Prostate gland (tissue), 2 donors: ENCODE measurements around the gene TFF3. TPM values are rescaled to one million over a fixed set of nuclear protein-coding genes. Genes with fewer than 3 reads are reported as not detected.

ENCODE experiments used
- DNase-seq: peaks from one replicate; pipeline ENCODE4 v3.0.0-alpha.2; 2019; ENCODE audit warnings: low spot score
- H3K27ac ChIP-seq, 2 donors: fragments of 200-600 bp; sonication (generic); 2 replicates each; pipeline ENCODE4 v1.5.1; 2017 to 2019
- H3K27me3 ChIP-seq: fragments of 200-600 bp; sonication (generic); replicated peaks from 2 replicates; pipeline ENCODE4 v1.5.1; 2019; ENCODE audit not compliant: insufficient read depth
- H3K36me3 ChIP-seq, 2 donors: fragments of 200-600 bp; sonication (generic); 1 replicate in 1 of 2; 2 replicates in 1 of 2; pipeline versions ENCODE4 v1.5.1 to v1.8.1; 2017 to 2019
- H3K4me1 ChIP-seq: fragments of 200-600 bp; sonication (generic); replicated peaks from 2 replicates; pipeline ENCODE4 v1.5.1; 2019
- H3K4me3 ChIP-seq, 2 donors: fragments of 200-600 bp; sonication (generic); 2 replicates each; pipeline ENCODE4 v1.5.1; 2017 to 2019
- H3K9me3 ChIP-seq: fragments of 200-600 bp; sonication (generic); 2 replicates; pipeline ENCODE4 v1.5.1; 2017
- CTCF ChIP-seq, 4 experiments: fragments of 200-600 bp in 2 of 4; fragments of 450-650 bp in 2 of 4; sonication (generic) in 2 of 4; IDR thresholded peaks; 1 replicate in 3 of 4; 2 replicates in 1 of 4; pipeline ENCODE4 v1.5.1; 2016 to 2019; ENCODE audit warnings: antibody characterized with exemption in 4 of 4, mild to moderate bottlenecking in 2 of 4, moderate library complexity in 2 of 4
- POLR2A ChIP-seq: fragments of 450-650 bp; IDR thresholded peaks from one replicate; pipeline ENCODE4 v1.6.1; 2016; ENCODE audit warnings: antibody characterized with exemption, mild to moderate bottlenecking
- POLR2AphosphoS5 ChIP-seq: sonication (generic); formaldehyde crosslinking; IDR thresholded peaks from one replicate; pipeline ENCODE4 v1.6.1; 2017; ENCODE audit warnings: antibody characterized with exemption
- WGBS: methylation state at CpG from one replicate; pipeline ENCODE4 v1.1.5; 2018; 5-methylcytosine and 5-hydroxymethylcytosine counted together
- intact Hi-C: fragments of 100-400 bp; cut with DNase I; formaldehyde crosslinking; loops from one replicate; pipeline ENCODE4 v1.14.2; 2022
- total RNA-seq, 2 donors: library from RNA; depleted of rRNA; stranded (reverse); fragments of >200 nt; gene quantifications; one replicate each; pipeline ENCODE4 v1.1.0, GENCODE V29; 2016

TFF3 gene
- total RNA-seq, 2 donors from 2014 or later: 30.6 to 49.8 TPM

- no peak for DNase-seq
- intact Hi-C loops: no loop called here
Observed at GRCh38 chr21:42317826-42318746, 2.9 kb upstream of the TFF3 start.

GRCh38 chr21:42317341-42317741, 2.1 kb upstream of the TFF3 start:
- no peaks in the 10 kb centered on the region for H3K27me3 ChIP-seq
- no peak overlapping the region for H3K27ac ChIP-seq
- DNase-seq: no peak
- TF ChIP-seq CTCF (IDR thresholded peaks at IDR 0.05) (no peak), POLR2AphosphoS5 (no peak), POLR2A (no peak)
- intact Hi-C loops: no loop called here
- peaks cover 11% of the 10 kb centered on the region for H3K4me1 ChIP-seq
- H3K4me3 ChIP-seq: no peak overlapping the region
- no peaks in the 10 kb centered on the region for H3K9me3 ChIP-seq
- WGBS: 79% methylated on average over 5 of the region's 8 CpGs
- H3K36me3 ChIP-seq: no peaks in the 10 kb centered on the region

More at GRCh38 chr21:42317826-42318746, 2.9 kb upstream of the TFF3 start:
- TF ChIP-seq CTCF (IDR thresholded peaks at IDR 0.05): no peak
- TF ChIP-seq POLR2A: no peak
- TF ChIP-seq POLR2AphosphoS5: no peak
- no peak overlapping the region for H3K27ac ChIP-seq
- no peaks in the 10 kb centered on the region for H3K36me3 ChIP-seq
- no peaks in the 10 kb centered on the region for H3K9me3 ChIP-seq
- H3K27me3 ChIP-seq: no peaks in the 10 kb centered on the region
- H3K4me3 ChIP-seq: no peak overlapping the region
- peaks cover 11% of the 10 kb centered on the region for H3K4me1 ChIP-seq
- WGBS: 91% methylated on average over 20 of the region's 20 CpGs

GRCh38 chr21:42316891-42317290, 1.7 kb upstream of the TFF3 start:
- whole genome bisulfite sequencing: 93% methylated on average over 15 of the region's 16 CpGs
- intact Hi-C loops: no loop called here

GRCh38 chr21:42314616-42315295, 453 bp downstream of the TFF3 start:
- no peak for TF ChIP-seq POLR2AphosphoS5
- intact Hi-C loops: no loop called here
- 57% methylated on average over 6 of the region's 6 CpGs for WGBS
- H3K9me3 ChIP-seq: no peaks in the 10 kb centered on the region
- no peaks in the 10 kb centered on the region for H3K36me3 ChIP-seq
- peaks cover 11% of the 10 kb centered on the region for H3K4me1 ChIP-seq
- DNase-seq: no peak
- peak overlapping the region; percentile 51 to 55 for H3K27ac ChIP-seq
- no peaks in the 10 kb centered on the region for H3K27me3 ChIP-seq
- H3K4me3 ChIP-seq: no peak overlapping the region

More at GRCh38 chr21:42316891-42317290, 1.7 kb upstream of the TFF3 start:
- Histone ChIP-seq H3K36me3 (no peaks in the 10 kb centered on the region), H3K27ac (no peak overlapping the region), H3K4me3 (no peak overlapping the region), H3K9me3 (no peaks in the 10 kb centered on the region), H3K4me1 (peaks cover 11% of the 10 kb centered on the region), H3K27me3 (no peaks in the 10 kb centered on the region)
- TF ChIP-seq CTCF (IDR thresholded peaks at IDR 0.05): no peak
- no peak for TF ChIP-seq POLR2A
- TF ChIP-seq POLR2AphosphoS5: no peak
- DNase-seq: no peak

GRCh38 chr21:42313501-42313969, 1.7 kb downstream of the TFF3 start:
- intact Hi-C loops: no loop called here
- no peak for DNase-seq
- Histone ChIP-seq H3K27ac (no peak overlapping the region), H3K27me3 (no peaks in the 10 kb centered on the region), H3K9me3 (no peaks in the 10 kb centered on the region), H3K36me3 (no peaks in the 10 kb centered on the region), H3K4me3 (no peak overlapping the region), H3K4me1 (peaks cover 11% of the 10 kb centered on the region)
- TF ChIP-seq POLR2A: no peak
- TF ChIP-seq CTCF (IDR thresholded peaks at IDR 0.05): no peak
- TF ChIP-seq POLR2AphosphoS5: no peak
- 29% methylated on average over 13 of the region's 13 CpGs for WGBS
